ENCODE results near the gene KATNBL1.

GRCh38 chr15:34133511-34133910 lies 76.4 kb downstream of the KATNBL1 start:
- no peak for TF ChIP-seq ZNF274 (IDR thresholded peaks at IDR 0.05; ENCODE audit: low read depth, low read length)
- no peak for TF ChIP-seq YY1 (IDR thresholded peaks at IDR 0.05; ENCODE audit: insufficient read depth, insufficient read length)
